Glutamatergic neuron (in vitro differentiated cells): ENCODE results near the gene SLC43A2. TPM values are rescaled to one million over a fixed set of nuclear protein-coding genes. Genes with fewer than 3 reads are reported as not detected.

Source experiments
- DNase-seq: peaks from one replicate; pipeline ENCODE4 v3.0.0; 2022
- H3K27ac Mint-ChIP-seq: one replicate; pipeline ENCODE4 v1.8.0; 2020; ENCODE audit warnings: mild to moderate bottlenecking, mixed read lengths, inconsistent platforms; ENCODE audit not compliant: unreplicated experiment
- H3K27me3 Mint-ChIP-seq: one replicate; pipeline ENCODE4 v1.8.0; 2020; ENCODE audit warnings: mild to moderate bottlenecking, moderate library complexity, mixed read lengths, inconsistent platforms; ENCODE audit not compliant: unreplicated experiment
- H3K36me3 Mint-ChIP-seq: one replicate; pipeline ENCODE4 v1.8.0; 2020; ENCODE audit warnings: mild to moderate bottlenecking, mixed read lengths, inconsistent platforms; ENCODE audit not compliant: unreplicated experiment
- H3K4me1 Mint-ChIP-seq: one replicate; pipeline ENCODE4 v1.8.0; 2020; ENCODE audit warnings: mild to moderate bottlenecking, low read depth, mixed read lengths, inconsistent platforms; ENCODE audit not compliant: unreplicated experiment
- H3K4me3 Mint-ChIP-seq: one replicate; pipeline ENCODE4 v1.8.0; 2020; ENCODE audit warnings: mild to moderate bottlenecking, mixed read lengths, inconsistent platforms; ENCODE audit not compliant: unreplicated experiment
- H3K9me3 Mint-ChIP-seq: one replicate; pipeline ENCODE4 v1.8.0; 2020; ENCODE audit warnings: mild to moderate bottlenecking, moderate library complexity, mixed read lengths, inconsistent platforms; ENCODE audit not compliant: unreplicated experiment
- total RNA-seq: library from RNA; stranded (reverse); fragmentation: NEBNext Ultra II Directional; extraction: Animal tissue kit (Norgen Biotek cat#: 25700); gene quantifications from one replicate; pipeline ENCODE4 v1.2.1, GENCODE V29; 2021; ENCODE audit not compliant: unreplicated experiment
- TF ChIP-seq, protein P1 (sequence below): fragments of 200-600 bp; sonication (generic); IDR thresholded peaks from one replicate; pipeline ENCODE4 v1.5.0; 2021; ENCODE audit not compliant: partially characterized antibody, unreplicated experiment

Gene SLC43A2
- total RNA-seq, 1 donor from 2014 or later, result 31.3 TPM

DNA sequence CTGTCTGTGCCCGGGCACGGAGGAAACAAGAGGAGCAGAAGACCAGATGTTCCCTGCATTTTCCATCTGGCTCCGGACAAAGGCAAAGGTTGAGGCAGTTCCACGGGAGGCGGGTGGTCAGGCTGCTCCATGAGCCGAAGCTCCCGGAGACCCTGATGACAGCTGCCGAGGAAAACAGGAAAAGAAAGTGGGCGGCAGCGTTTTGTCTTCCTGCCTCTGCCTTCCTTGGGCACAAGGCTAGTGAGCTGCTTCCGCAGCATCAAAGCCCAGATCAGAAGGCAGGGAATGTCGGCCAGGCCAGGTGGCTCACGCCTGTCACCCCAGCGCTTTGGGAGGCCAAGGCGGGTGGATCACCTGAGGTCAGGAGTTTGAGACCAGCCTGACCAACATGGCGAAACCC lies 16.2 kb downstream of the SLC43A2 start:
- DNase-seq, result no peak
- Mint-ChIP-seq H3K4me3 (no peak overlapping the region), H3K27ac (no peak overlapping the region)

DNA sequence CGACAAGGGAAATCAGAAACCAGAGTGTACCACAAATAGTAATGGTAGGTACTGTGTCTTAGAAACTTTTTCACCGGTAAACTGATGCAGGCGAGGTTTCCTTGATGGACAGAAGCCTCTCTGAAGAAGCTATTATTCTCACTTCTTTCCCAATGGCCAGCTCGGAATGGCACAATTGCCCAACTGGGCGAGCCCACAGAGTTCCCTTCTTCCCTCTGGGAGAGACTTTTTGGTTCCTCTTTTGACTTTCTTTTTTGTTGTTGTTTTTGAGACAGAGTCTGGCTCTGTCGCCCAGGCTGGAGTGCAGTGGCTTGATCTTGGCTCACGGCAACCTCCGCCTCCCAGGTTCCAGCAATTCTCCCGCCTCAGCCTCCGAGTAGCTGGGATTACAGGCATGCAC lies 16.9 kb downstream of the SLC43A2 start:
- TF ChIP-seq, protein P1, sequence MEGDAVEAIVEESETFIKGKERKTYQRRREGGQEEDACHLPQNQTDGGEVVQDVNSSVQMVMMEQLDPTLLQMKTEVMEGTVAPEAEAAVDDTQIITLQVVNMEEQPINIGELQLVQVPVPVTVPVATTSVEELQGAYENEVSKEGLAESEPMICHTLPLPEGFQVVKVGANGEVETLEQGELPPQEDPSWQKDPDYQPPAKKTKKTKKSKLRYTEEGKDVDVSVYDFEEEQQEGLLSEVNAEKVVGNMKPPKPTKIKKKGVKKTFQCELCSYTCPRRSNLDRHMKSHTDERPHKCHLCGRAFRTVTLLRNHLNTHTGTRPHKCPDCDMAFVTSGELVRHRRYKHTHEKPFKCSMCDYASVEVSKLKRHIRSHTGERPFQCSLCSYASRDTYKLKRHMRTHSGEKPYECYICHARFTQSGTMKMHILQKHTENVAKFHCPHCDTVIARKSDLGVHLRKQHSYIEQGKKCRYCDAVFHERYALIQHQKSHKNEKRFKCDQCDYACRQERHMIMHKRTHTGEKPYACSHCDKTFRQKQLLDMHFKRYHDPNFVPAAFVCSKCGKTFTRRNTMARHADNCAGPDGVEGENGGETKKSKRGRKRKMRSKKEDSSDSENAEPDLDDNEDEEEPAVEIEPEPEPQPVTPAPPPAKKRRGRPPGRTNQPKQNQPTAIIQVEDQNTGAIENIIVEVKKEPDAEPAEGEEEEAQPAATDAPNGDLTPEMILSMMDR, result no peak
- H3K27ac Mint-ChIP-seq, result no peak overlapping the region
- H3K4me1 Mint-ChIP-seq, result no peaks in the 10 kb centered on the region
- H3K36me3 Mint-ChIP-seq, result no peaks in the 10 kb centered on the region
- H3K9me3 Mint-ChIP-seq, result peaks cover 2% of the 10 kb centered on the region
- no peak for DNase-seq
- H3K4me3 Mint-ChIP-seq, result no peak overlapping the region
- H3K27me3 Mint-ChIP-seq, result peaks cover 1% of the 10 kb centered on the region

More for the DNA sequence above, 16.2 kb downstream of the SLC43A2 start:
- no peaks in the 10 kb centered on the region for H3K9me3 Mint-ChIP-seq
- no peaks in the 10 kb centered on the region for H3K36me3 Mint-ChIP-seq
- H3K4me1 Mint-ChIP-seq, result no peaks in the 10 kb centered on the region
- TF ChIP-seq, protein P1, result no peak
- peaks cover 1% of the 10 kb centered on the region for H3K27me3 Mint-ChIP-seq

DNA sequence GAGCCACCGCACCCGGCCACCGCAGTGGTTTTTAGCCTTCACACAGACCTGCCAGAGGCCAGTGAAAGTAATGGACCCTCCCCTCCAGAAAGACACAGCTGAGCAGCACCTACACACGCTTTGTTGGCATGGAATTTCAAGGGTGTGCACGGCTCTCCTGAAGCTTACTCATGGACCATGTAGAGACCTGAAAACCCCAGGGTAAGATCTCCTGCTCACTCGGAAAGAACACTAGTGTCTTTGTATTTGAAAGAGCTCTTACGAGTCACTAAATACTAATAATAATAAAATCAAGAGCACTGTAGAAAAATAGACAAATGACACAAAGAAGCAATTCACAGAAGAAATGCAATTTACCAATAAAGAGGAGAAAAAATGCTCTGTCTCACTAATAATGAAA lies 20.0 kb downstream of the SLC43A2 start:
- DNase-seq, result no peak
- TF ChIP-seq, protein P1, result no peak
- Mint-ChIP-seq H3K36me3 (no peaks in the 10 kb centered on the region), H3K9me3 (peaks cover 2% of the 10 kb centered on the region), H3K4me3 (no peak overlapping the region), H3K4me1 (no peaks in the 10 kb centered on the region), H3K27ac (no peak overlapping the region), H3K27me3 (peaks cover 1% of the 10 kb centered on the region)

DNA sequence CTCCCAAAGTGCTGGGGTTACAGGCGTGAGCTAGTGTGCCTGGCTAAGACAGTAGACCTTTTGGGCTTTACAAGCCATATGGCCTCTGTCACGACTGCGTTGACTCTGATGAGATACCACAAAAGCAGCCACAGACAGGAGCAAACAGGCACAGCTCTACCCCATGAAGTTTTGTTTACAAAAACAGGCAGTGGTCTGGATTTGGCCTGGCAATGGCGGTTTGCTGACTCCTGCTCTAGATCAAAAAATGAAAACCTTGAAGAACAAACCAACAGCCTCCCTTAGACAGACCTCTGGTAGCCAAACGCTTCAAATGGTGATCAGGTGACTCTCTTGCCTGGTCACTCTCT lies 20.7 kb downstream of the SLC43A2 start:
- Mint-ChIP-seq H3K4me1 (no peaks in the 10 kb centered on the region), H3K9me3 (peaks cover 2% of the 10 kb centered on the region), H3K36me3 (no peaks in the 10 kb centered on the region), H3K27ac (no peak overlapping the region), H3K4me3 (no peak overlapping the region), H3K27me3 (peaks cover 1% of the 10 kb centered on the region)
- TF ChIP-seq, protein P1, result no peak
- no peak for DNase-seq

DNA sequence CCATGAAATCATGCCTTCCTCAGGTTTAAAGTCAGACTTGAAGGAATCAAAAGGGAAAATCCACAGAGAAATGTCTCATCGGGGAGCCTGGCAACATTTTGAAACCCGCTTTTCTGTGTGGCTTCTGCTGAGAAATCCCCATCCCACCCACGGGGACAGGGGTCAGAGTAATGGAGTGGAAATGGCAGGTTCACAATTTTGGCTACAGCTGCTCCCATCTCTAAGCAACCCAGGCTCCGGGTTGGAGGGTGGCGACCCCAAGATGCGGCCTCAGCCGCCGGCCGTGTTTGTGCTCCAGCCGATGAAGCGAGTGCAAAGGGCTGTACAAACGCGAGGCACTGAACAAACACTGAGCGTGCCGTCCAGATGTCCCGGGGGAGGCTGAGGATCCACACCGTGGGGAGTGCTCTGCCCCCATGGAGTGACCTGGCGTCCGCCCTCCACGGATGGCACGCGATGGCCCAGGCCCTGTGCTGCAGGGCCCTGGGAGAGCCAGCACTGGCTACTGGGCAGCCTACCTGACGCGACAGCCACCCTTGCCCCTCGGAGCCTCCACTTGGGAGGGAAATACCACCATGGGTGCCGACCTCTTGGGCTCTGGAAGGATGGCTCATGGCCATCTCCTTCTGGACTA lies 22.2 kb downstream of the SLC43A2 start:
- TF ChIP-seq, protein P1, result no peak
- H3K4me3 Mint-ChIP-seq, result no peak overlapping the region
- H3K27ac Mint-ChIP-seq, result no peak overlapping the region
- H3K36me3 Mint-ChIP-seq, result peaks cover 6% of the 10 kb centered on the region
- no peaks in the 10 kb centered on the region for H3K4me1 Mint-ChIP-seq
- H3K27me3 Mint-ChIP-seq, result peaks cover 1% of the 10 kb centered on the region
- no peak for DNase-seq
- peaks cover 2% of the 10 kb centered on the region for H3K9me3 Mint-ChIP-seq
